HEK293T (cell line): ENCODE results near the gene SUGCT.

Experiments
- CTCF ChIA-PET: fragments of 350-600 bp; formaldehyde crosslinking; extraction: SDS; loops from one replicate; lab custom pipeline; 2021; ENCODE audit warnings: antibody characterized with exemption, inconsistent platforms; lab: Yijun Ruan, JAX
- POLR2A ChIA-PET: fragments of 350-600 bp; formaldehyde crosslinking; extraction: SDS; loops from one replicate; lab custom pipeline; 2020; ENCODE audit warnings: antibody characterized with exemption, inconsistent platforms; lab: Yijun Ruan, JAX
- DNase-seq: peaks from one replicate; pipeline ENCODE4 v3.0.0; 2012; ENCODE audit warnings: mixed read lengths; ENCODE audit errors: extremely low spot score
- ARNT ChIP-seq: fragments of 450-650 bp; IDR thresholded peaks from 2 replicates; pipeline ENCODE4 v1.6.1; 2017; ENCODE audit warnings: mild to moderate bottlenecking
- BHLHE40 ChIP-seq: fragments of 450-650 bp; IDR thresholded peaks from 2 replicates; pipeline ENCODE4 v1.6.1; 2016; ENCODE audit warnings: mild to moderate bottlenecking, moderate library complexity, borderline replicate concordance
- CTBP1 ChIP-seq: fragments of 450-650 bp; IDR thresholded peaks from 2 replicates; pipeline ENCODE4 v1.6.1; 2016; ENCODE audit warnings: borderline replicate concordance
- ELF4 ChIP-seq: fragments of 450-650 bp; IDR thresholded peaks from 2 replicates; pipeline ENCODE4 v1.6.1; 2017; ENCODE audit warnings: antibody characterized with exemption
- FOXA1 ChIP-seq: fragments of 450-650 bp; IDR thresholded peaks from 2 replicates; pipeline ENCODE4 v1.6.1; 2016; ENCODE audit warnings: mild to moderate bottlenecking
- FOXK2 ChIP-seq: fragments of 450-650 bp; IDR thresholded peaks from 2 replicates; pipeline ENCODE4 v1.6.1; 2016; ENCODE audit warnings: mild to moderate bottlenecking
- FOXM1 ChIP-seq: fragments of 450-650 bp; IDR thresholded peaks from 2 replicates; pipeline ENCODE4 v1.6.1; 2017; ENCODE audit warnings: mild to moderate bottlenecking, borderline replicate concordance
- HDGF ChIP-seq: fragments of 450-650 bp; IDR thresholded peaks from 2 replicates; pipeline ENCODE4 v1.6.1; 2017; ENCODE audit warnings: antibody characterized with exemption, borderline replicate concordance
- L3MBTL2 ChIP-seq: fragments of 450-650 bp; conservative IDR thresholded peaks from 2 replicates; pipeline ENCODE4 v1.6.1; 2016; ENCODE audit warnings: mild to moderate bottlenecking
- LEF1 ChIP-seq: fragments of 450-650 bp; IDR thresholded peaks from 2 replicates; pipeline ENCODE4 v1.6.1; 2017; ENCODE audit warnings: mild to moderate bottlenecking, borderline replicate concordance
- NFRKB ChIP-seq: fragments of 450-650 bp; IDR thresholded peaks from 2 replicates; pipeline ENCODE4 v1.6.1; 2016; ENCODE audit warnings: mild to moderate bottlenecking, moderate library complexity
- SP1 ChIP-seq: fragments of 450-650 bp; IDR thresholded peaks from 2 replicates; pipeline ENCODE4 v1.6.1; 2017
- SUZ12 ChIP-seq: fragments of 450-650 bp; IDR thresholded peaks from 2 replicates; pipeline ENCODE4 v1.6.1; 2016; ENCODE audit warnings: mild to moderate bottlenecking
- TARDBP ChIP-seq: fragments of 450-650 bp; IDR thresholded peaks from 2 replicates; pipeline ENCODE4 v1.6.1; 2016
- ZNF384 ChIP-seq: fragments of 450-650 bp; IDR thresholded peaks from 2 replicates; pipeline ENCODE4 v1.6.1; 2016
- TF ChIP-seq, protein P1 (sequence below): fragments of 450-650 bp; IDR thresholded peaks from 2 replicates; pipeline ENCODE4 v1.6.1; 2016

The SUGCT gene

GRCh38 chr7:40298421-40298820 is 163.6 kb downstream of the SUGCT start:
- TF ChIP-seq ARNT (no peak), FOXK2 (no peak)
- TF ChIP-seq, protein P1, sequence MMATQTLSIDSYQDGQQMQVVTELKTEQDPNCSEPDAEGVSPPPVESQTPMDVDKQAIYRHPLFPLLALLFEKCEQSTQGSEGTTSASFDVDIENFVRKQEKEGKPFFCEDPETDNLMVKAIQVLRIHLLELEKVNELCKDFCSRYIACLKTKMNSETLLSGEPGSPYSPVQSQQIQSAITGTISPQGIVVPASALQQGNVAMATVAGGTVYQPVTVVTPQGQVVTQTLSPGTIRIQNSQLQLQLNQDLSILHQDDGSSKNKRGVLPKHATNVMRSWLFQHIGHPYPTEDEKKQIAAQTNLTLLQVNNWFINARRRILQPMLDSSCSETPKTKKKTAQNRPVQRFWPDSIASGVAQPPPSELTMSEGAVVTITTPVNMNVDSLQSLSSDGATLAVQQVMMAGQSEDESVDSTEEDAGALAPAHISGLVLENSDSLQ, result no peak
- ChIA-PET CTCF (no interaction called here), POLR2A (no interaction called here)
- DNase-seq, result no peak

- ChIA-PET CTCF (no interaction called here), POLR2A (no interaction called here)
- no peak for TF ChIP-seq CTBP1
- no peak for TF ChIP-seq SUZ12
- no peak for TF ChIP-seq ARNT
- no peak for TF ChIP-seq L3MBTL2
- no peak for TF ChIP-seq LEF1
- TF ChIP-seq, protein P1, result no peak
- DNase-seq, result no peak
Measured at GRCh38 chr7:40299097-40299496, 164.3 kb downstream of the SUGCT start.

- TF ChIP-seq LEF1 (no peak), FOXM1 (no peak), ELF4 (no peak), L3MBTL2 (no peak), CTBP1 (no peak)
- CTCF ChIA-PET, result no interaction called here
- DNase-seq, result no peak
- POLR2A ChIA-PET, result no interaction called here
Measured at GRCh38 chr7:40300146-40300670, 165.4 kb downstream of the SUGCT start.

GRCh38 chr7:40301486-40302068 is 166.8 kb downstream of the SUGCT start:
- ChIA-PET CTCF (no interaction called here), POLR2A (no interaction called here)
- TF ChIP-seq, protein P1, result no peak
- TF ChIP-seq NFRKB (no peak), TARDBP (no peak), ELF4 (no peak), SUZ12 (no peak), LEF1 (no peak), ZNF384 (no peak), FOXA1 (no peak), FOXM1 (no peak), HDGF (no peak), CTBP1 (no peak), FOXK2 (no peak), L3MBTL2 (no peak), BHLHE40 (no peak), SP1 (no peak), ARNT (no peak)
- DNase-seq, result no peak

- DNase-seq, result no peak
- ChIA-PET CTCF (no interaction called here), POLR2A (no interaction called here)
- no peak for TF ChIP-seq CTBP1
- TF ChIP-seq, protein P1, result no peak
- TF ChIP-seq TARDBP, result no peak
- TF ChIP-seq LEF1, result no peak
- TF ChIP-seq FOXM1, result no peak
- no peak for TF ChIP-seq BHLHE40
- no peak for TF ChIP-seq SP1
- TF ChIP-seq NFRKB, result no peak
- TF ChIP-seq ARNT, result no peak
- no peak for TF ChIP-seq ELF4
- no peak for TF ChIP-seq ZNF384
- TF ChIP-seq HDGF, result no peak
- TF ChIP-seq SUZ12, result no peak
Measured at GRCh38 chr7:40303996-40304395, 169.2 kb downstream of the SUGCT start.

GRCh38 chr7:40305229-40305628 is 170.4 kb downstream of the SUGCT start:
- CTCF ChIA-PET, result no interaction called here
- TF ChIP-seq FOXK2 (no peak), ARNT (no peak), ELF4 (no peak), ZNF384 (no peak), SUZ12 (no peak), CTBP1 (no peak), FOXM1 (no peak), L3MBTL2 (no peak), NFRKB (no peak), FOXA1 (no peak), SP1 (no peak), LEF1 (no peak), BHLHE40 (no peak), HDGF (no peak), TARDBP (no peak)
- TF ChIP-seq, protein P1, result no peak
- POLR2A ChIA-PET, result no interaction called here
- no peak for DNase-seq
